IMR-90 (cell line): ENCODE measurements around the gene PALLD. TPM values are rescaled to one million over a fixed set of nuclear protein-coding genes. Genes with fewer than 3 reads are reported as not detected.

ENCODE experiments used
- ATAC-seq: fragments of 200-7000 bp; cut with Tn5 transposase; 2 replicates; pipeline ENCODE4 v1.9.1; 2020; ENCODE audit warnings: low read depth, mild to moderate bottlenecking, moderate library complexity
- BruUV-seq: library from RNA; stranded (reverse); fragments of 400-500 nt; replicated peaks from 2 replicates; lab custom pipeline; 2021; lab: Mats Ljungman, UMichigan
- CTCF ChIA-PET: fragments of 300-600 bp; formaldehyde crosslinking; extraction: SDS; loops from one replicate; lab custom pipeline; 2021; ENCODE audit warnings: antibody characterized with exemption; lab: Yijun Ruan, JAX
- POLR2A ChIA-PET: fragments of 300-600 bp; sonication (Branson Sonifier 250); formaldehyde crosslinking; loops from one replicate; lab custom pipeline; 2022; ENCODE audit warnings: antibody characterized with exemption; ENCODE audit not compliant: unreplicated experiment; lab: Charles Lee
- DNase-seq: peaks from one replicate; pipeline ENCODE4 v3.0.0; 2013
- H2AFZ ChIP-seq: replicated peaks from 2 replicates; pipeline ENCODE3; 2013; ENCODE audit warnings: low read length, mild to moderate bottlenecking; ENCODE audit not compliant: poor library complexity
- H2AK5ac ChIP-seq: 2 replicates; pipeline ENCODE4 v1.6.1; 2013; ENCODE audit warnings: low read depth, low read length, inconsistent platforms
- H2AK9ac ChIP-seq: replicated peaks from 2 replicates; pipeline ENCODE3; 2013; ENCODE audit warnings: mild to moderate bottlenecking, low read depth, low read length, moderate library complexity; ENCODE audit not compliant: poor library complexity
- H2BK120ac ChIP-seq: 2 replicates; pipeline ENCODE4 v1.6.1; 2013; ENCODE audit warnings: low read depth, low read length, inconsistent platforms
- H2BK15ac ChIP-seq: 3 replicates; pipeline ENCODE4 v1.6.1; 2013; ENCODE audit warnings: low read depth, low read length, inconsistent platforms
- H2BK20ac ChIP-seq: 2 replicates; pipeline ENCODE4 v1.6.1; 2013; ENCODE audit warnings: low read depth, mild to moderate bottlenecking, inconsistent platforms, low read length, moderate library complexity
- H2BK5ac ChIP-seq: 2 replicates; pipeline ENCODE4 v1.6.1; 2013; ENCODE audit warnings: mild to moderate bottlenecking, low read depth, low read length, inconsistent platforms; ENCODE audit not compliant: poor library complexity, severe bottlenecking
- H3K14ac ChIP-seq: replicated peaks from 2 replicates; pipeline ENCODE4 v1.6.1; 2013; ENCODE audit warnings: low read depth, low read length, inconsistent platforms
- H3K18ac ChIP-seq: 2 replicates; pipeline ENCODE4 v1.6.1; 2013; ENCODE audit warnings: low read depth, low read length, control low read depth
- H3K23ac ChIP-seq: 2 replicates; pipeline ENCODE4 v1.6.1; 2013; ENCODE audit warnings: low read depth, low read length, inconsistent platforms
- H3K27ac ChIP-seq: 2 replicates; pipeline ENCODE4 v1.5.1; 2013; ENCODE audit warnings: mild to moderate bottlenecking, control low read depth, low read length; ENCODE audit not compliant: insufficient read depth
- H3K27me3 ChIP-seq: 2 replicates; pipeline ENCODE4 v1.6.1; 2013; ENCODE audit warnings: low read length; ENCODE audit not compliant: control insufficient read depth, insufficient read depth
- H3K36me3 ChIP-seq: 2 replicates; pipeline ENCODE4 v1.6.1; 2013; ENCODE audit warnings: low read length, mixed read lengths; ENCODE audit not compliant: control insufficient read depth, insufficient read depth
- H3K4ac ChIP-seq: 2 replicates; pipeline ENCODE4 v1.6.1; 2013; ENCODE audit warnings: low read depth, low read length, inconsistent platforms
- H3K4me1 ChIP-seq: 2 replicates; pipeline ENCODE4 v1.6.1; 2013; ENCODE audit warnings: low read length, mixed read lengths; ENCODE audit not compliant: control insufficient read depth, insufficient read depth
- H3K4me2 ChIP-seq: 2 replicates; pipeline ENCODE4 v1.6.1; 2013; ENCODE audit warnings: low read depth, mild to moderate bottlenecking, control low read depth, low read length, moderate library complexity
- H3K4me3 ChIP-seq: 2 replicates; pipeline ENCODE4 v1.5.1; 2013; ENCODE audit warnings: low read depth, mild to moderate bottlenecking, control low read depth, low read length, moderate library complexity; ENCODE audit not compliant: insufficient read depth
- H3K56ac ChIP-seq: 2 replicates; pipeline ENCODE4 v1.6.1; 2013; ENCODE audit warnings: low read length, inconsistent platforms; ENCODE audit not compliant: insufficient read depth; ENCODE audit errors: extremely low read depth
- H3K79me1 ChIP-seq, 2 experiments: 2 replicates each; pipeline ENCODE4 v1.6.1; 2013; ENCODE audit warnings: low read length in 2 of 2, inconsistent platforms in 1 of 2, low read depth in 1 of 2
- H3K9ac ChIP-seq: 2 replicates; pipeline ENCODE4 v1.6.1; 2013; ENCODE audit warnings: low read depth, low read length, control low read depth
- H3K9me1 ChIP-seq: 2 replicates; pipeline ENCODE4 v1.6.1; 2013; ENCODE audit warnings: low read length, inconsistent platforms; ENCODE audit not compliant: insufficient read depth
- H3K9me3 ChIP-seq: 2 replicates; pipeline ENCODE4 v1.6.1; 2013; ENCODE audit warnings: low read length; ENCODE audit not compliant: control insufficient read depth, insufficient read depth
- H4K20me1 ChIP-seq: 2 replicates; pipeline ENCODE4 v1.6.1; 2013; ENCODE audit warnings: low read length, inconsistent platforms; ENCODE audit not compliant: insufficient read depth
- H4K5ac ChIP-seq: 2 replicates; pipeline ENCODE4 v1.6.1; 2013; ENCODE audit warnings: mild to moderate bottlenecking, low read depth, low read length, control low read depth
- H4K8ac ChIP-seq, 2 experiments: 2 replicates each; pipeline ENCODE4 v1.6.1; 2013; ENCODE audit warnings: low read depth in 2 of 2, low read length in 2 of 2, control low read depth in 1 of 2, inconsistent platforms in 1 of 2
- H4K91ac ChIP-seq: 2 replicates; pipeline ENCODE4 v1.6.1; 2013; ENCODE audit warnings: low read depth, low read length, inconsistent platforms; ENCODE audit not compliant: insufficient read depth
- CEBPB ChIP-seq: IDR thresholded peaks from 2 replicates; pipeline ENCODE4 v1.6.1; 2012; ENCODE audit warnings: low read depth, low read length, improper control_type of control experiment
- FOS ChIP-seq: fragments of 150-350 bp; IDR thresholded peaks from 2 replicates; pipeline ENCODE4 v1.6.1; 2016; ENCODE audit warnings: low read depth, low read length
- MAFK ChIP-seq: IDR thresholded peaks from 2 replicates; pipeline ENCODE4 v1.6.1; 2012; ENCODE audit warnings: low read depth, low read length, improper control_type of control experiment
- NFE2L2 ChIP-seq: fragments of 150-350 bp; IDR thresholded peaks from 2 replicates; pipeline ENCODE4 v1.6.1; 2016; ENCODE audit warnings: low read depth, mild to moderate bottlenecking, low read length
- RAD21 ChIP-seq: IDR thresholded peaks from 2 replicates; pipeline ENCODE4 v1.6.1; 2012; ENCODE audit warnings: low read length, improper control_type of control experiment
- RCOR1 ChIP-seq: IDR thresholded peaks from 2 replicates; pipeline ENCODE4 v1.6.1; 2012; ENCODE audit warnings: mild to moderate bottlenecking, low read length, improper control_type of control experiment; ENCODE audit not compliant: insufficient replicate concordance
- RFX5 ChIP-seq: IDR thresholded peaks from 2 replicates; pipeline ENCODE4 v1.8.0; 2012; ENCODE audit warnings: low read depth, mild to moderate bottlenecking, low read length, moderate library complexity
- SMC3 ChIP-seq: fragments of 150-350 bp; IDR thresholded peaks from 2 replicates; pipeline ENCODE4 v1.6.1; 2016; ENCODE audit warnings: low read depth, mild to moderate bottlenecking, antibody characterized with exemption, low read length, moderate library complexity
- whole genome bisulfite sequencing, 2 experiments: methylation state at CpG; one replicate each; pipeline versions ENCODE4 v1.1.5 to v1.1.7; 2013; ENCODE audit warnings: missing lambda C conversion rate in 2 of 2; ENCODE audit not compliant: insufficient read length in 1 of 2; ENCODE audit errors: extremely low coverage in 2 of 2; 5-methylcytosine and 5-hydroxymethylcytosine counted together
- dilution Hi-C: fragments of 300-500 bp; cut with HindIII; formaldehyde crosslinking; loops from one replicate; pipeline ENCODE4 v1.14.3; 2018; ENCODE audit warnings: low sequenced_read_pairs; ENCODE audit not compliant: unreplicated experiment
- in situ Hi-C: fragments of 300-500 bp; cut with MboI; formaldehyde crosslinking; loops from 3 replicates; pipeline ENCODE4 v1.14.3; 2019; ENCODE audit warnings: low sequenced_read_pairs, inconsistent platforms, mixed read lengths
- intact Hi-C: fragments of 100-400 bp; cut with micrococcal nuclease; formaldehyde crosslinking; loops from 2 replicates; pipeline ENCODE4 v1.10.0; 2022
- polyA plus RNA-seq, 3 experiments: library from polyadenylated mRNA; depleted of rRNA; stranded (reverse); fragments of >200 nt; gene quantifications; 2 replicates each; pipeline ENCODE4 v1.2.3, GENCODE V29; 2012; ENCODE audit warnings: low replicate concordance in 1 of 3
- total RNA-seq: library from RNA; depleted of rRNA; stranded (reverse); fragments of >200 nt; gene quantifications from 2 replicates; pipeline ENCODE4 v1.2.3, GENCODE V29; 2012

Gene PALLD
- total and polyA plus RNA-seq, 2 of the 4 experiments (the other 2 are of a cell fraction) = 91.0 to 91.9 TPM

DNA sequence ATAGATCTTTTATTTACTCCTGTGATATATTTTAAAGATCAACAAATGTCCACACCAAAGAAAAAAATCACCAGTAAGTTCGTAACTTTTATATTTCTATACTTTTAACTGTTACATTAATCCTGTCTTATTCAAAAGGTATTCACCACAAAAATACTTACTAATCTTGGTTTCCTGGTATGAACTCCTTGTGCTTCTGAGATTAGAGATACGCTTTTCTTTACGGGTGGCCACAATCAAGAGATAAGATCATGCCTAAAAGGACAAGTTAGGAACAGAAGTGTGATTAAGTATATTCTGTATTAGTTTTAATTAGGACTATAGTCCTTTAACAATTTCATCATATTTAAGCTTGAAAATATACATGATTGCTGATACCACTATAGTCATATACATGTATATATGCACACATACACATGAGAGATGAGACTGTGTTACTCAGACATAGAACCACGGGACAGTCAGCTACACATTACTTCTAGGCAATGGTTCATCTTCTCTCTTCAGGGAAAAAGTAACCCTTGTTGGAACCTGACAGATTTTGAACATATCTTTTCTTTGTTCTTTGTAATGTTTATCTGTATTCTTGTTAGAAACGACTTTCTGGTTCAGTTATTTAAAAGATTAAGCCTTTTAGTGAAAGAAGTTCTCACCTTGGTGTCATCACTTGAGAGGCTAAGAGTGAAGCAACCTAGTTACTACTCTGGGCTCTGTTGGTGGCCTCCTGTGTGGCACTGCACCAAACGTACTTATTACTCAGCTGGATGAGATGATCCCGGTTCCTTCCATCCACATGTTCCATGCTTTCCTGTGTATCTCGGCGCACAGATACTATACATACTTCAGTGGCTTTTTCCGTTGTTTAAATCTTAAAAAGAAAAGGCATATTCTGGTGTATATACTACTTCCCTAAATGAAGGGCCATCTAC lies 367.1 kb downstream of the PALLD start:
- Histone ChIP-seq H3K36me3 (peaks cover 18% of the 10 kb centered on the region), H2AK9ac (no peak overlapping the region), H3K23ac (no peak overlapping the region), H2BK5ac (peak overlapping the region; percentile 65), H3K4me1 (peaks cover 35% of the 10 kb centered on the region), H3K56ac (no peak overlapping the region), H2AFZ (no peak overlapping the region), H3K4me3 (no peak overlapping the region), H4K5ac (peak overlapping the region; percentile 78; the same call in 1 of the 2 replicates), H4K8ac (peak overlapping the region in 1 of 2 experiments; percentile 41; a peak in 1 of 4 replicates), H4K20me1 (peaks cover 24% of the 10 kb centered on the region), H4K91ac (peak overlapping the region; percentile 3; the same call in 1 of the 2 replicates), H2BK15ac (no peak overlapping the region), H3K9ac (no peak overlapping the region), H2BK120ac (no peak overlapping the region), H3K4me2 (no peak overlapping the region), H3K9me1 (peaks cover 23% of the 10 kb centered on the region), H3K18ac (peak overlapping the region; percentile 83), H3K4ac (peak overlapping the region; percentile 16), H3K27ac (peak overlapping the region; percentile 41; the same call in 1 of the 2 replicates), H3K14ac (no peak overlapping the region), H2BK20ac (no peak overlapping the region; the same call in 1 of the 2 replicates), H3K9me3 (no peaks in the 10 kb centered on the region), H3K27me3 (no peaks in the 10 kb centered on the region), H3K79me1 (peaks cover 27 to 69% of the 10 kb centered on the region in 2 experiments), H2AK5ac (no peak overlapping the region; the same call in 1 of the 2 replicates)
- dilution Hi-C loops (no loop called here), in situ Hi-C loops (no loop called here), intact Hi-C loops (no loop called here)
- ATAC-seq (no peak), DNase-seq (no peak)
- ChIA-PET CTCF (interaction anchor here (1.3 to 1.4 kb wide), 3 partner anchors 10 to 27 kb away, joined by 3 to 5 read pairs (median 4); no protein-coding TSS in a partner anchor), POLR2A (no interaction called here)
- TF ChIP-seq MAFK = no peak
- peak; percentile 47; the same call in 1 of the 2 replicates for TF ChIP-seq CEBPB
- TF ChIP-seq FOS = no peak
- no peak for TF ChIP-seq RFX5
- no peak for TF ChIP-seq RAD21
- no peak for TF ChIP-seq NFE2L2
- no peak for TF ChIP-seq RCOR1
- TF ChIP-seq SMC3 = no peak
- no TSS peak for BruUV-seq
- 80% methylated on average over 1 of the region's 10 CpGs; no CpG with 5 or more reads in 1 of the 2 experiments for WGBS, 2 experiments
